Mononuclear cell (primary cell): ENCODE results near the gene SUFU. TPM values are rescaled to one million over a fixed set of nuclear protein-coding genes. Genes with fewer than 3 reads are reported as not detected.

Experiments
- H3K27me3 ChIP-seq: 2 replicates; pipeline ENCODE4 v1.6.0; 2011; ENCODE audit warnings: low read length, control low read depth; ENCODE audit not compliant: insufficient read depth
- H3K4me1 ChIP-seq: 2 replicates; pipeline ENCODE4 v1.5.1; 2011; ENCODE audit warnings: mild to moderate bottlenecking, low read length, control low read depth; ENCODE audit not compliant: insufficient read depth
- H3K4me3 ChIP-seq: 2 replicates; pipeline ENCODE4 v1.5.1; 2011; ENCODE audit warnings: mild to moderate bottlenecking, low read length, moderate library complexity
- H3K9me3 ChIP-seq: 2 replicates; pipeline ENCODE4 v1.5.1; 2011; ENCODE audit warnings: low read depth, mild to moderate bottlenecking, control low read depth, low read length
- total RNA-seq: library from RNA; depleted of rRNA; stranded (reverse); fragments of >200 nt; gene quantifications from one replicate; pipeline ENCODE4 v1.2.3, GENCODE V29; 2012

The SUFU gene
- total RNA-seq, 1 donor: 1.8 TPM

DNA sequence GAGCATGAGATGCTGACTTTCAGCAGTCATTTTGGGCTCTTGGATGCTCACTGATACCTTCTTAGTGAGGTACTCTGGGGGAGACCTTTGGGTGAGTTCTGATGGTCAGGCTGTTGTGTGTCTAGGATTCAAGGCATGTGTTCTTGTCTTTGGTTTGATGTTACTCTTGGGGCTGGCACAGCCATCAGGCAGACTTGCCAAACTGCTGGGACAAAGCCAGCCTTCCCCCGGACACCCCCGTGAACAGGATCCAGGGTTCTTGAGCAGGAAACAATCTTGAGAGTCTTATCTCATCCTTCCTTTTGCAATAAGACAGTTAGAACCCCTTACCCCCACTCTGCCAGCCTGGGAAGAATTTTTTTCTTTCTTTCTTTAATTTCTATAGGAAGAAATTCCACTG is 42.2 kb downstream of the SUFU start:
- Histone ChIP-seq H3K27me3 (no peaks in the 10 kb centered on the region), H3K9me3 (no peaks in the 10 kb centered on the region), H3K4me3 (no peak overlapping the region), H3K4me1 (peaks cover 22% of the 10 kb centered on the region)

DNA sequence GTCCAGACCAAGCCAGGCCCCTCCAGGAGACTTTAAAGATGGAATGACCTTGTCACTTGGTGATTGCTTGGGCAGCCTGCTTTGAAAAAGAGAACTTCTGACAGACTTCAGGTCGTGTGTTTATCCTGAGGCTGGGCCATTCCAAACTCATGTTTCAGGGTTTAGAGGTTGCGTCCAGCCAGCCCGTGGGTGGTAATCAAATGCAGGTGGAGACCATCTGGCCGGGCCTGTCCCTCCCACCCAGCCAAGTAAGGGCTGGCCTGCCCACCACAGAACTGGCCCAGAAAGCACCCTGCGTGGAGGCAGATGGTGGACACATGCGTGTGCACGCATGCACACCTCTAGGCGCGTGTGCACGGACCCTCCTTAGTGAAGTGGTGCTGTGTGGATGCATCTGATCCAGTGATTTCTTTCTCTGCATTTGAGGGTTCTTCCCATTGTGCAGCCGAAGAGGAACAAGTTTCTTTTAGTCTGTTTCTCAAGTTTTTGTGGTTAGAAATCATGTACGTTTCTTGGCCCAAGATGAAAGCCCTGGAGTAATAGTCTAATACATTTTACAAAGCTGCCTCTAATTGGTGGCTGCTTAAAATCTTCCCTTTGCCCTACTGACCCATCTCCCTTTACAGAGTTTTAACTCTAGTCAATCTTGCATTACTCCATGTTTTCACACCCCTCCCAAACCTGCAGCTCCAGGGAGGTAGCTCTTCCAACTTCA is 43.0 kb downstream of the SUFU start:
- Histone ChIP-seq H3K4me1 (peaks cover 22% of the 10 kb centered on the region), H3K27me3 (no peaks in the 10 kb centered on the region), H3K9me3 (no peaks in the 10 kb centered on the region), H3K4me3 (no peak overlapping the region)

DNA sequence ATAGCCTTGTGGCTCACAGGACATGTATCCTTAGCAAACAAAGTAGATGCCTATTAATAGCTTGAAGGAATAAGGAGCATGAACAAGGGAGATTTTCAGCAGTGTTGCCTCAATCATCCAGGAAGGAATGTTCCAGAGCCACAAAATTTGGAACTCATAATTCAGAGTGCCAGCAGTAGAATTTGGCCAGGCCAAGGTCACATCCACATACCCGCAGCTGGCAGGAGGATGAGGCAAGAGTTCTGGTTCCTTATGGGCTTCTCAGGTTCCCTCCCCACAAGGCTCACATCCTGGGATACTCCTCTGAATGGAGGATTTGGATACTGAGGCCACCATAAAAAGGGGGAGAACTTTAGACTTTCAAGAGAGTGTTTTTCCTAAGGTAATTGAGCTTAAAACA is 45.8 kb downstream of the SUFU start:
- Histone ChIP-seq H3K27me3 (no peaks in the 10 kb centered on the region), H3K4me1 (peaks cover 22% of the 10 kb centered on the region), H3K9me3 (no peaks in the 10 kb centered on the region), H3K4me3 (no peak overlapping the region)

DNA sequence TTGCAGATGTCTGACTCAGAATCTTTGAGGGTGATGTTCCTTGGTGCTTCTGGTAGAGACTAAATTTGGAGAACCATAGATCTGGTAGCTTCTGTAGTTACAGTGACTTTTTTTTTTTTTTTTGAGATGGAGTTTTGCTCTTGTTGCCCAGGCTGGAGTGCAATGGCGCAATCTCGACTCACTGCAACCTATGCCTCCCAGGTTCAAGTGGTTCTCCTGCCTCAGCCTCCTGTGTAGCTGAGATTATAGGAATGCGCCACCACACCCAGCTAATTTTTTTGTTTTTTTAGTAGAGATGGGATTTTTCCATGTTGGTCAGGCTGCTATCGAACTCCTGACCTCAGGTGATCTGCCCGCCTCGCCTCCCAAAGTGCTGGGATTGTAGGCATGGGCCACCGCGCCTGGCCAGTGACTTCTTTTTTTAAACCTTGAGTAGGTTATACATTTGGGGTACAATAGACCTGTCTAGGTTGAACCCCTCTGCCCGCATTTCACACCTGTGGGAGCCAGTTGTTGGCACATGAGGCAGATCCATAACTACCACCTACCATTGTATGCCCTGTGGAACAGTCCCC is 47.0 kb downstream of the SUFU start:
- H3K27me3 ChIP-seq: no peaks in the 10 kb centered on the region
- no peaks in the 10 kb centered on the region for H3K9me3 ChIP-seq
- no peak overlapping the region for H3K4me3 ChIP-seq
- peaks cover 22% of the 10 kb centered on the region for H3K4me1 ChIP-seq

DNA sequence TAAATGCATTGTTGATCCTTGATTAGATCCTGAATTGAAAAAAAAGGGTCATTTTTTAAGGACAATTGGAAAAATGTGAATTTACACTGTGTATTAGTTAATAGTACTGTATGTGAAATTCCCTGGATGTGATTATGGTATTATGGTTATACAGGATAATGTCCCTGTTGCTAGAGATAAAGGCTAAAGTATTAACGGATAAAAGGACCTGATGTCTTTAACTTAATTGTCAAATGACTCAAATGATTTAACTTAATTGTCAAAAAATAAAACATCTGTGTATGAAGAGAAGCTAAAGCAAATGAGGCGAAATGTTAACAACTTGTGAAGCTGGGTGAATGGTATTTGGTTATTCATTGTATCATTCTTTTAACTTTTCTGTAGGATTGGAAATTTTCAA is 48.8 kb downstream of the SUFU start:
- no peaks in the 10 kb centered on the region for H3K9me3 ChIP-seq
- H3K4me3 ChIP-seq: no peak overlapping the region
- H3K4me1 ChIP-seq: peaks cover 4% of the 10 kb centered on the region
- H3K27me3 ChIP-seq: no peaks in the 10 kb centered on the region

DNA sequence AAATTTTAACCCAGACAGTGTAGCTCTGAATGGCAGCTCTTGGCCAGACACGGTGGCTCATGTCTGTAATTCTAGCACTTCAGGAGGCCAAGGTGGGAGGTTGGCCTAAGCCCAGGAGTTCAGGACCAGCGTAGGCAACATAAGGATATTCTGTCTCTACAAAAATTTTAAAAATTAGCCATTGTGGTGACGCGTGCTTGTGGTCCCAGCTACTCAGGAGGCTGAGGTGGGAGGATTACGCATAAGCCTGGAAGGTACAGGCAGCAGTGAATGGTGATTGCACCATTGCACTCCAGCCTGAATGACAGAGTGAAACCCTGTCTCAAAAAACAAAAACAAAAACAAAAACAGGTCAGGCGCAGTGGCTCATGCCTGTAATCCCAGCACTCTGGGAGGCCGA is 50.0 kb downstream of the SUFU start:
- Histone ChIP-seq H3K4me3 (no peak overlapping the region), H3K27me3 (no peaks in the 10 kb centered on the region), H3K9me3 (no peaks in the 10 kb centered on the region), H3K4me1 (peaks cover under 1% of the 10 kb centered on the region)

DNA sequence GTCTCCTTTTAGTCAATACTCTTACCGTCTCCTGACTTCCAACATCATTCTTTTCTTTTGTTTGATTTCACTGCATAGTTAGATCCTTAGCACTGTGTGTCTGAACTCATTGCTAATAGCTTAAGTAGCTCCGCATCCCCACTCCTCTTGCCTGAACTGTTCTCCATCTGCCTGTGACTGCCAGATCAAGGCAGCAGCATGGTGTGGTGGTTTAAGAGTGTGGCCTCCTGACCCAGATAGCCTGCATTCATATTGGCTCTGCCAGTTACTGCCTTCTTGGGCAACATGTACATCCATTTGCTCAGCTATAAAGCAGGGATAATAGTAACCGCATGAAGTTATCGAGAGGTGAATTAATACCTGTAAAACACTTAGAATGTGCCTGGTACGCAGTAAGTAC is 50.8 kb downstream of the SUFU start:
- Histone ChIP-seq H3K4me3 (no peak overlapping the region), H3K9me3 (no peaks in the 10 kb centered on the region), H3K4me1 (peaks cover 6% of the 10 kb centered on the region), H3K27me3 (no peaks in the 10 kb centered on the region)

DNA sequence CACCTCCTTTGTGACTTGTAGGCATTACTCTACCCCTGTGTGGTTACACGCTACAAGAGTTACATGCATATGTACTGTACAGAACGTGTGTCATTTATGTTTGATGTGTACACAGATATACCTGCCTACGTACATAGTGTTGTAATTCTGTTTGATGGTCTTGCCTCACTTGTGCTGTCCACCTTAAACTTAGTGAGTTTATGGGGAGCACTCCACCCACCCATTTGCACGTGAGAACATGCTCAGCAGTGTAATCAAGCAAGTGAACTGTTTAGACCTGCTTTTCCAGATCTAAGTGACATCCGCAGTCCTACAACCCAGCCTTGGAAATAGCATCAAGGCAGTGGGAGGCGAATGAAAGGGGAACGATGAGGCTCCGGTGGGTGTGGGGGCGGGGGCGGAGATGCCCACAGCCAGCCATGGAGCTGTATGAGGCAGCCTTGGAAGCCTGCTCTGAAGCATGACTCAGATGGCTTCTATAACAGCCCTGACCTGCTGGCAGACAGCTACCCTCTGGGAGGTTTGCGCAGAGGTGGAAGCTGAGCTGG is 52.1 kb downstream of the SUFU start:
- no peaks in the 10 kb centered on the region for H3K27me3 ChIP-seq
- H3K9me3 ChIP-seq: no peaks in the 10 kb centered on the region
- peaks cover 6% of the 10 kb centered on the region for H3K4me1 ChIP-seq
- H3K4me3 ChIP-seq: no peak overlapping the region

DNA sequence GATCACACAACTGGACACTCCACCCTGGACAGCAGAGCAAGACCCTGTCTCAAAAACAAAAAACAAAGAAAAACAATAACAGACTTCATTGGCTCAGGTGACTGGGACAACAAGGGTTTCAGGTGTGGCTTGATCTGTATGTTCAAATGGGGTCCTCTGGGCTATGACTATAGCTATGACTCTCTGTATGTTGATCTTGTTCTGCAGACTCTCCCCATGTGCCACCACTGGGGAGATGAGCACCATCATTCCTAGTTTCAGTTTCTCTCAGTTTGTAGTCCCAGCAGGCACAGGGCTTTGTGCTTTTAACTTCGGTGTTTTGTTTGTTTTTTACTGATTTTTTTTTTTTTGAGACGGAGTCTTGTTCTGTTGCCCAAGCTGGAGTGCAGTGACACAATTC is 53.8 kb downstream of the SUFU start:
- Histone ChIP-seq H3K4me1 (peaks cover 6% of the 10 kb centered on the region), H3K4me3 (no peak overlapping the region), H3K9me3 (no peaks in the 10 kb centered on the region), H3K27me3 (no peaks in the 10 kb centered on the region)

DNA sequence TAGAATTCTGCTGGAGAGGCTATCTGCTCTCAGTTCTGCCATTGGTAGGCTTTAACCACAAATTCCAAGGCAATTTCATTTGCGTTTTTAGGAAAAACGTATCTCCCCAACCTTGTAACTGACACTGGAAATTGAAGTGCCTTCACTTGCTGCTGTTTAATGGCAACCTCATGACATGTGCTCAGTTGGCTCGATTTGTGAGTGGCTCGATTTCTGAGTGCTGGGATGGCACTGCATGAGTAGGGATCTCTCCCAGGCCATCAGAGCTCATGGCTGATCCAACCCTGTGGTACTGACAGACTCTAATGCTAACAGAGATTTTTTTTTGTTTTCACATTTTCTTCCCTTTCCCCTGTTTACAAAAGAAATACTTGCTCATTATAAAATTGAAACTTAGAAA is 56.0 kb downstream of the SUFU start:
- Histone ChIP-seq H3K4me3 (no peak overlapping the region), H3K4me1 (peaks cover 6% of the 10 kb centered on the region), H3K27me3 (no peaks in the 10 kb centered on the region), H3K9me3 (no peaks in the 10 kb centered on the region)

DNA sequence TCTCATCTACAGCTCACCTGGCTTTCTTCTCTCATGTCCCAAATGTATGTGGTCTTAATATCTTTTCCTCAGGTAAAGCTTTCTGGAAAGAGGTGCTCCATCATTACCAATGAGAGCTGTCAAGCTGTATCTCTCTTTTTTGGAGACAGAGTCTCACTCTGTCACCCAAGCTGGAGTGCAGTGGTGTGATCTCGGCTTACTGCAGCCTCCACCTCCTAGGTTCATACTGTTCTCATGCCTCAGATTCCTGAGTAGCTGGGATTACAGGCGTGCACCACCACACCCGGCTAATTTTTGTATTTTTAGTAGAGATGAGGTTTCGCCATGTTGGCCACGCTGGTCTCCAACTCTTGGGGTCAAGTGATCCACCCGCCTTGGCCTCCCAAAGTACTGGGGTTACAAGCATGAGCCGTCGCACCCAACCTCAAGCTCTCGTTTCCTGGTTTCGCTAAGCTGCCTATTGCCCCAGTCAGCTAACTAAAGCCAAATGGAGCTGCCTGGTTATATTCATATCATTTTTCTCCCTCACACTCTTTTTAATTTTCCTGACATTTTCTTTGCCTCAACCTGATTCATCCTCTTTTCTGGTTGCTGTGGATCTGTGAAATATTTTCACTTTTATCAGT is 60.5 kb downstream of the SUFU start:
- Histone ChIP-seq H3K9me3 (no peaks in the 10 kb centered on the region), H3K27me3 (no peaks in the 10 kb centered on the region), H3K4me1 (peaks cover under 1% of the 10 kb centered on the region), H3K4me3 (no peak overlapping the region)

DNA sequence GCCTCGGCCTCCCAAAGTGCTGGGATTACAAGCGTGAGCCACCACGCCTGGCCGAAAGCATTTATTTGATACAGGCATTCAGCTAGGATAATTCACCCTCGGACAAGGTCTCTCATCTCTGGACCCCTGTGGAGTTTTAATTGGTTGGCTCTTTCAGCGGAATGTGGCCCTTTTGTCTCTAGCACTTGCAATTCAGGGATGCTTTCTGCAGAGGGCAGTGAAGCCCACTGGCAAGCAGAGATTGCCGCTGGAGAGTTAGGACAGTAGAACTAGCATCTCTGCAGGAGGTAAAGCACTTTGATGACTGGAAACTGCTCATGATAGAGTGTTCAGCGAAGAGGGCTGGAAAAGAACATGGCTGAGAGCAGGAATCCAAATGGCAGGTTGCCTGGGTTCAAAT is 62.0 kb downstream of the SUFU start:
- Histone ChIP-seq H3K27me3 (no peaks in the 10 kb centered on the region), H3K9me3 (no peaks in the 10 kb centered on the region), H3K4me3 (no peak overlapping the region), H3K4me1 (no peaks in the 10 kb centered on the region)

DNA sequence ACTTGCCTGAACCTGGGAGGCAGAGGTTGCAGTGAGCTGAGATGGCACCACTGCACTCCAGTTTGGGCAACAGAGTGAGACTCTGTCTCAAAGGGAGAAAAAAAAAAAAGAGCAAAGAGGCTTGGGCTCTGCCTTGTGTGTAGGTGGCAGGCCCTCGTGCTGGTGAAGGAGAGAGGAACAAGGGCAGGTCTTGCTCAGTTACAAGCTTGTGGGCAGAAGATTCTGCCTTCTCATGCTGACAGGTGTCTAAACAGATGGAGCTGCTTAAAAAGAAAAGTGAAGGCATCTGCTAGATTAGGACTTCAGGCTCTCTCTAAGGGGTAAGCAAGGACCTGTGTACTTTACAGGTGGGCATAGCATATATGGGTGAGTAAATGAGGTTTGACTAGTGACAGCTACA is 75.0 kb downstream of the SUFU start:
- Histone ChIP-seq H3K4me3 (no peak overlapping the region), H3K4me1 (peaks cover 13% of the 10 kb centered on the region)

DNA sequence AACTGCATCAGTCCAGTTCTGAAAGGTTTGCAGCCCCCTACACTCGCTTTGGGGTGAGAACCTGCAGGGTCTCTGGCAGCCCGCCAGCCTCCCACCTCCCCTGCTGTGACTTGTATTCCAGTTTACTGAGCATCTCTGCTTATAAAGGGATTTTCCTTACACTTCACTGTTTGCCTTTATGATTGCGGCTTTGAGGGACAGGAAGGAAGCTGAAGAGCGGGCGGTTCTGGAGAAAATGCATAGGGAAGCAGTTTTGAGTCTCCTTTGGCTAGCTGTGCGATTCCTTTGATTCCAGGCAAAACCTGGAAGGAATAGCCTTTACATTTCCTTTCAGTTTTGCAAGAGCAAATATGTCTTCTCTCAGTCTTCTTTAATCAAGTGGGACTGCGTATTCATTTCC is 75.6 kb downstream of the SUFU start:
- Histone ChIP-seq H3K4me3 (no peak overlapping the region), H3K9me3 (no peaks in the 10 kb centered on the region), H3K4me1 (peaks cover 13% of the 10 kb centered on the region), H3K27me3 (no peaks in the 10 kb centered on the region)

More for the DNA sequence above, 75.0 kb downstream of the SUFU start:
- Histone ChIP-seq H3K27me3 (no peaks in the 10 kb centered on the region), H3K9me3 (no peaks in the 10 kb centered on the region)

DNA sequence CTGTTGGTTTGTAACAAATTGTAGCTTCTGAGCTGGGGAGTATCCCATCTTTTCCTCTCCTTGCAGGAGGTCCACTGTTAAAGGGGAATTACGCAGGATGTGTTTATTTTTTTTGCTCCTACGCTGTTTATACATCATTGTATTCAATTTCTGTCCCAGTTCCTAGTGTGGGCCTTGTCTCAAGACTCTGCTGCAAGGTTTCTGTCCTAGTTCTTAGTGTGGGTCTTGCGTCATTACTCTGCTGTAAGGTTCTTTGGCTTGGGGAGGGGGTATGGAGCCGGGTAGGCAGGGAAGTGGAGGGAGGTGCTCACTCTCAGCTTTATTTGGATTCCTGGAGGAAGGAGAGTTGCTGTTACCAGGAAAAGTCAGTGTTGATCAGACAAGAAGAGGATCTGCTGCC is 76.5 kb downstream of the SUFU start:
- Histone ChIP-seq H3K4me3 (no peak overlapping the region), H3K4me1 (peaks cover 13% of the 10 kb centered on the region), H3K27me3 (no peaks in the 10 kb centered on the region), H3K9me3 (no peaks in the 10 kb centered on the region)
